GM18520 (cell line): ENCODE measurements around the gene H3-3A.

ENCODE experiments used
- ATAC-seq: cut with Tn5 transposase; IDR thresholded peaks from one replicate; pipeline ENCODE4 v1.9.1; 2021; ENCODE audit not compliant: unreplicated experiment

The H3-3A gene

GRCh38 chr1:226110249-226111097 lies 48.0 kb downstream of the H3-3A start:
- peak; percentile 79 for ATAC-seq

GRCh38 chr1:226111098-226111882 lies 48.8 kb downstream of the H3-3A start:
- ATAC-seq = no peak

- ATAC-seq = no peak
Observed at GRCh38 chr1:226111883-226112261, 49.4 kb downstream of the H3-3A start.

- no peak for ATAC-seq
Observed at GRCh38 chr1:226112626-226113025, 50.1 kb downstream of the H3-3A start.

- no peak for ATAC-seq
Observed at GRCh38 chr1:226116673-226117072, 54.2 kb downstream of the H3-3A start.

- no peak for ATAC-seq
Observed at GRCh38 chr1:226117330-226117729, 54.8 kb downstream of the H3-3A start.

GRCh38 chr1:226118357-226118756 lies 55.8 kb downstream of the H3-3A start:
- no peak for ATAC-seq

- ATAC-seq = no peak
Observed at GRCh38 chr1:226119169-226119568, 56.7 kb downstream of the H3-3A start.

GRCh38 chr1:226120398-226120797 lies 57.9 kb downstream of the H3-3A start:
- no peak for ATAC-seq

GRCh38 chr1:226121049-226121586 lies 58.6 kb downstream of the H3-3A start:
- ATAC-seq = no peak
